ENCODE results near the gene FOXRED2.

The FOXRED2 gene

GRCh38 chr22:36453855-36454378 lies 52.9 kb downstream of the FOXRED2 start:
- TF ChIP-seq GATA2 (IDR thresholded peaks at IDR 0.05; ENCODE audit: low read depth, low read length) = no peak

GRCh38 chr22:36452250-36452977 lies 54.4 kb downstream of the FOXRED2 start:
- TF ChIP-seq GATA2 (IDR thresholded peaks at IDR 0.05; ENCODE audit: low read depth, low read length) (no peak), GATA3 (IDR thresholded peaks at IDR 0.05; ENCODE audit: low read depth, low read length) (no peak)

DNA sequence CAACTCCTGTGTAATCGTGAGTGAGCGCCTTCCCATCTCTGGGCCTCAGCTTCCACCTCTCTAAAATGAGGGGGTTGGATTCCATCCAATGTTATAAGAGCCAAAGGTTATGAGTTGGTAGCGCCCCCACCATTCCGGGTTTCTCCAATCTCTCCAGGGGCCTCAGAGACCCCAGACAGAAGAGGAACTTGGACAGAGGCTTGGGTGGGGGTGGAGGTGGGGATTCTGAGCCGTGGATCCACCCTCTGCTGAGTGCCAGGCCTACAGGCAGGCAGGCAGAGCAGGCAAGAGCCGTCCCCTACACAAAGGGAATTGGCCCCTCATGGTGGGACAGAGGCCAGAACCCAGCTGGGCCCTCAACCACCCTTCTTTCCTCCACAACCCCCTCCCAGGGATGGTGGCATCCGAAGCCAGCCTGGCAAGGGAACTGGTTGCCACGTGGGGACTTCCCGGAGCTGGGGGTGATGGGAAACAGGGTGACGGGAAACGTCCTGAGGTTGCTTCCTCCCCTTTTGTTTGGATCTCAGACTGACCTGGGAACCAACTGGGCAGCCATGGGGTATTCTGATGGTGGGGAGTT lies 57.2 kb downstream of the FOXRED2 start:
- TF ChIP-seq GATA3 (IDR thresholded peaks at IDR 0.05; ENCODE audit: low read depth, low read length) = no peak
- TF ChIP-seq GATA2 (IDR thresholded peaks at IDR 0.05; ENCODE audit: low read depth, low read length) = no peak

- TF ChIP-seq GATA2 (IDR thresholded peaks at IDR 0.05; ENCODE audit: low read depth, low read length) = no peak
- no peak for TF ChIP-seq GATA3 (IDR thresholded peaks at IDR 0.05; ENCODE audit: low read depth, low read length)
These were observed 59.2 kb downstream of the FOXRED2 start for GRCh38 chr22:36447632-36448031.

DNA sequence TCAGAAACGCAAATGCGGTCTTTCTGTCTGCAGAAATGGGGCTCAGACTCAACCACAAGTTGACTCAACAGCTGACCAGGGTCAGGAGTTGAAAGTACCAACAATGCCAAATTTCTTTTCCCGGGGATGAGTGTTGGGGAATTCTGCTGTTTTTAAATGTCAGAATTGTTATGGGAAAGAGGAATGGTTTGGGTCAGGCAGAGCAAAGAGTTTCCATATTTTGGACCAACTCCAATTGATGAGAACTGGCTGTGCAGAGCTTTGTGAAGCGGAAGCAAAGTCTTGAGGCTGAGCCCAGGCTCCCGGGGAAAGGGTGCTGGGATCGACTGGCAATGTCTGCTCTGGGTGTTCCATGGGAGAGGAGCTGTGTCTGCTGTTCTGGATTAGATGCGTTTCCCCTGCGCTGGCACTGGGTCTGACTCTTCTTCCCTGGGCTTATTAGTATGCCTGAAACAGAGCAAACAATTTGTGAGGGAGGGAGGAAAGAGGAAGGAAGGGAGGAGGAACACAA lies 61.6 kb downstream of the FOXRED2 start:
- TF ChIP-seq GATA3 (IDR thresholded peaks at IDR 0.05; ENCODE audit: low read depth, low read length) (no peak), GATA2 (IDR thresholded peaks at IDR 0.05; ENCODE audit: low read depth, low read length) (no peak)

DNA sequence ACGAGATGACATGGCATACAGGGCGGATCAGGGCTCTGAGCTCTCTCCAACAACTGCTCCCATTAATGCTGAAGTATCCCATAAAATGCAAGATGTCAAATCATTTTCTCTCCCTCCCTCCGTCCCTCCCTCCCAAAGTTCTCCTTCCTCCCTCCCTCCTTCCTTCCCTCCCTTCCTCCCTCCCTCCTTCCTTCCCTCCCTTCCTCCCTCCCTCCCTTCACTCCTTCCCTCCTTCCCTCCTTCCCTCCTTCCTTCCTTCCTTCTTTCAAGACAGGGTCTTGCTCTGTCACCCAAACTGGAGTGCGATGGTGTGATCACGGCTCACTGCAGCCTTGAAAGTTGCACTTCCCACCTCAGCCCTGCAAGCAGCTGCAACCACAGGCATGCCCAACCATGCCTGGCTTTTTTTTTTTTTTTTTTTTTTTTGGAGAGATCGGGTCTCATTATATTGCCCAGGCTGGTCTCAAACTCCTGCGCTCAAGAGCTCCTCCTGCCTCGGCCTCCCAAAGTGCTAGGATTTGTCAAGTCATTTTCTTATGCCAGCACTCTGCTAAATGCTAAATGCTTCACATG lies 63.6 kb downstream of the FOXRED2 start:
- no peak for TF ChIP-seq GATA2 (IDR thresholded peaks at IDR 0.05; ENCODE audit: low read depth, low read length)
- TF ChIP-seq GATA3 (IDR thresholded peaks at IDR 0.05; ENCODE audit: low read depth, low read length) = no peak

- no peak for TF ChIP-seq GATA3 (IDR thresholded peaks at IDR 0.05; ENCODE audit: low read depth, low read length)
- no peak for TF ChIP-seq GATA2 (IDR thresholded peaks at IDR 0.05; ENCODE audit: low read depth, low read length)
These were observed 64.2 kb downstream of the FOXRED2 start for GRCh38 chr22:36442506-36443197.

- TF ChIP-seq GATA2 (IDR thresholded peaks at IDR 0.05; ENCODE audit: low read depth, low read length) (no peak), GATA3 (IDR thresholded peaks at IDR 0.05; ENCODE audit: low read depth, low read length) (no peak)
These were observed 66.3 kb downstream of the FOXRED2 start for GRCh38 chr22:36440429-36441002.

GRCh38 chr22:36439481-36440271 lies 67.2 kb downstream of the FOXRED2 start:
- TF ChIP-seq GATA3 (IDR thresholded peaks at IDR 0.05; ENCODE audit: low read depth, low read length) = no peak
- no peak for TF ChIP-seq GATA2 (IDR thresholded peaks at IDR 0.05; ENCODE audit: low read depth, low read length)
